Measurements from ENCODE around the gene NUTM2D. TPM values are rescaled to one million over a fixed set of nuclear protein-coding genes. Genes with fewer than 3 reads are reported as not detected.
"Not testable (repeated sequence)": the region's sequence is repeated elsewhere in the genome, so short reads cannot be mapped to it uniquely, and the experiment has no call there.

The NUTM2D gene
- total and polyA plus RNA-seq, 2 donors (not counting 3 experiments of a cell fraction or from before 2014, with no cell fraction given), result 1.3 to 1.4 TPM

DNA sequence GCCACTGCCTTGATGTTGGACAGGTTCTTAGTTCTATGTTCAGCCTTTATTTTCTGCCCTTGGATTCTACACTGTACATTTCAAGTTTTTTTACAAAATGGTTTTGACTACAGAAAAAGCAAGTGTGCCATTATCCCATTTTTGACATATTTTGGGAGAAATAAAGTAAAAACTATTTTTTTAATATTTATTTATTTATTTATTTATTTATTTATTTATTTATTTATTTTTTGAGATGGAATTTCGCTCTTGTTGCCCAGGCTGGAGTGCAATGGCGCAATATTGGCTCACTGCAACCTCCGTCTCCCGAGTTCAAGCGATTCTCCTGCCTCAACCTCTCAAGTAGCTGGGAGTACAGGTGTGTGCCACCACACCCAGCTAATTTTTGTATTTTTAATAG, 33.0 kb upstream of the NUTM2D start:
- H3K4me2 ChIP-seq (ENCODE audit: insufficient read depth, low read length); FAIRE-seq; DNase-seq (ENCODE audit: low read depth, low spot score); H4K20me1 ChIP-seq (replicated peaks; ENCODE audit: control insufficient read depth, extremely low read depth, insufficient read depth, low read length); H3K4me3 ChIP-seq (replicated peaks in 1 of 3; ENCODE audit: insufficient read depth in 1 of 3, low read depth in 1 of 3, low read length in 3 of 3); H2AFZ ChIP-seq (ENCODE audit: low read depth, low read length); POLR2A ChIA-PET; H3K79me2 ChIP-seq (ENCODE audit: control insufficient read depth, insufficient read depth, low read length); H3K27ac ChIP-seq (ENCODE audit: insufficient read depth, low read depth, low read length); CTCF ChIA-PET; H3K9ac ChIP-seq (replicated peaks; ENCODE audit: extremely low read depth, insufficient read depth, low read length); dilution Hi-C loops (cut with MboI; ENCODE audit: extremely low pct_ligation_motif_present, low sequenced_read_pairs); H3K27me3 ChIP-seq (ENCODE audit: control insufficient read depth in 2 of 2, insufficient read depth in 2 of 2, low read length in 2 of 2); H3K4me1 ChIP-seq (ENCODE audit: control insufficient read depth, extremely low read depth, insufficient read depth, low read length); intact Hi-C loops (cut with micrococcal nuclease); H3K36me3 ChIP-seq (ENCODE audit: control insufficient read depth in 2 of 2, extremely low read depth in 1 of 2, insufficient read depth in 2 of 2, low read length in 2 of 2); H3K9me1 ChIP-seq (replicated peaks; ENCODE audit: control insufficient read depth, extremely low read depth, insufficient read depth, low read length); H3K9me3 ChIP-seq (replicated peaks; ENCODE audit: control insufficient read depth, insufficient read depth, low read length); BruUV-seq (replicated peaks): not testable (repeated sequence)

DNA sequence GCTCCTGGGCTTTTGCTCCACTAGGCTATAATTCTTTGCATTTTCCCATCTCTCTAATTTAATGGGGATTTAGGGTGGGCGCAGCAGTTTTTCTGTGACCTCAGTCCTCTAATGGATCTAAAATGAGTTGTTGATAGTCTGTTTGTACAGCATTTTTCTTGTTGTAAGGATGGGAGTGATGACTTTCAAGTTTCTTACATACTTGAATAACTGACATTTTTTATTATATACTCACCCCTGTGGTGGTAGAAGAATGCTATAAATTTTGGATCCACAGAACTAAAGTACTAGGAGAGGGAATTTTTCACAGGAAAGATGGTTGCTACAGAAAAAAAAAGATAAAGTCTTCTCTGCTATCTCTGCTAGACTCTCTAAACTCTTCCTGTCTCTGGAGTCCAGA, 29.6 kb upstream of the NUTM2D start:
- DNase-seq (ENCODE audit: low read depth, low spot score); intact Hi-C loops (cut with micrococcal nuclease): not testable (repeated sequence)

GRCh38 chr10:87329131-87329530, 28.4 kb upstream of the NUTM2D start:
- H3K27ac ChIP-seq (ENCODE audit: insufficient read depth, low read depth, low read length); intact Hi-C loops (cut with micrococcal nuclease); H3K9me3 ChIP-seq (replicated peaks; ENCODE audit: control insufficient read depth, insufficient read depth, low read length); BruUV-seq (replicated peaks); H3K79me2 ChIP-seq (ENCODE audit: control insufficient read depth, insufficient read depth, low read length); CTCF ChIA-PET; dilution Hi-C loops (cut with MboI; ENCODE audit: extremely low pct_ligation_motif_present, low sequenced_read_pairs); H3K9me1 ChIP-seq (replicated peaks; ENCODE audit: control insufficient read depth, extremely low read depth, insufficient read depth, low read length); H3K36me3 ChIP-seq (ENCODE audit: control insufficient read depth in 2 of 2, extremely low read depth in 1 of 2, insufficient read depth in 2 of 2, low read length in 2 of 2); DNase-seq (ENCODE audit: low read depth, low spot score); H3K4me1 ChIP-seq (ENCODE audit: control insufficient read depth, extremely low read depth, insufficient read depth, low read length); H3K4me2 ChIP-seq (ENCODE audit: insufficient read depth, low read length); H4K20me1 ChIP-seq (replicated peaks; ENCODE audit: control insufficient read depth, extremely low read depth, insufficient read depth, low read length); H3K4me3 ChIP-seq (replicated peaks in 1 of 3; ENCODE audit: insufficient read depth in 1 of 3, low read depth in 1 of 3, low read length in 3 of 3); H2AFZ ChIP-seq (ENCODE audit: low read depth, low read length); FAIRE-seq; POLR2A ChIA-PET; H3K9ac ChIP-seq (replicated peaks; ENCODE audit: extremely low read depth, insufficient read depth, low read length); H3K27me3 ChIP-seq (ENCODE audit: control insufficient read depth in 2 of 2, insufficient read depth in 2 of 2, low read length in 2 of 2): not testable (repeated sequence)

More for the DNA sequence above, 29.6 kb upstream of the NUTM2D start:
- BruUV-seq (replicated peaks); H3K4me3 ChIP-seq (replicated peaks in 1 of 3; ENCODE audit: insufficient read depth in 1 of 3, low read depth in 1 of 3, low read length in 3 of 3); H3K9ac ChIP-seq (replicated peaks; ENCODE audit: extremely low read depth, insufficient read depth, low read length); dilution Hi-C loops (cut with MboI; ENCODE audit: extremely low pct_ligation_motif_present, low sequenced_read_pairs); H3K27ac ChIP-seq (ENCODE audit: insufficient read depth, low read depth, low read length); CTCF ChIA-PET; H4K20me1 ChIP-seq (replicated peaks; ENCODE audit: control insufficient read depth, extremely low read depth, insufficient read depth, low read length); FAIRE-seq; H3K9me3 ChIP-seq (replicated peaks; ENCODE audit: control insufficient read depth, insufficient read depth, low read length); H3K4me1 ChIP-seq (ENCODE audit: control insufficient read depth, extremely low read depth, insufficient read depth, low read length); H3K9me1 ChIP-seq (replicated peaks; ENCODE audit: control insufficient read depth, extremely low read depth, insufficient read depth, low read length); H2AFZ ChIP-seq (ENCODE audit: low read depth, low read length); H3K27me3 ChIP-seq (ENCODE audit: control insufficient read depth in 2 of 2, insufficient read depth in 2 of 2, low read length in 2 of 2); H3K36me3 ChIP-seq (ENCODE audit: control insufficient read depth in 2 of 2, extremely low read depth in 1 of 2, insufficient read depth in 2 of 2, low read length in 2 of 2); H3K4me2 ChIP-seq (ENCODE audit: insufficient read depth, low read length); POLR2A ChIA-PET; H3K79me2 ChIP-seq (ENCODE audit: control insufficient read depth, insufficient read depth, low read length): not testable (repeated sequence)

GRCh38 chr10:87332687-87333086, 24.9 kb upstream of the NUTM2D start:
- POLR2A ChIA-PET; BruUV-seq (replicated peaks); H3K4me3 ChIP-seq (replicated peaks in 1 of 3; ENCODE audit: insufficient read depth in 1 of 3, low read depth in 1 of 3, low read length in 3 of 3); H3K9me3 ChIP-seq (replicated peaks; ENCODE audit: control insufficient read depth, insufficient read depth, low read length); DNase-seq (ENCODE audit: low read depth, low spot score); intact Hi-C loops (cut with micrococcal nuclease); H3K9ac ChIP-seq (replicated peaks; ENCODE audit: extremely low read depth, insufficient read depth, low read length); dilution Hi-C loops (cut with MboI; ENCODE audit: extremely low pct_ligation_motif_present, low sequenced_read_pairs); H3K27ac ChIP-seq (ENCODE audit: insufficient read depth, low read depth, low read length); H2AFZ ChIP-seq (ENCODE audit: low read depth, low read length); H4K20me1 ChIP-seq (replicated peaks; ENCODE audit: control insufficient read depth, extremely low read depth, insufficient read depth, low read length); H3K4me1 ChIP-seq (ENCODE audit: control insufficient read depth, extremely low read depth, insufficient read depth, low read length); H3K79me2 ChIP-seq (ENCODE audit: control insufficient read depth, insufficient read depth, low read length); H3K4me2 ChIP-seq (ENCODE audit: insufficient read depth, low read length); CTCF ChIA-PET; H3K36me3 ChIP-seq (ENCODE audit: control insufficient read depth in 2 of 2, extremely low read depth in 1 of 2, insufficient read depth in 2 of 2, low read length in 2 of 2); H3K27me3 ChIP-seq (ENCODE audit: control insufficient read depth in 2 of 2, insufficient read depth in 2 of 2, low read length in 2 of 2); H3K9me1 ChIP-seq (replicated peaks; ENCODE audit: control insufficient read depth, extremely low read depth, insufficient read depth, low read length); FAIRE-seq: not testable (repeated sequence)

Measured in endothelial cell of umbilical vein (primary cell).